Measurements from ENCODE around the gene LTBP1.

DNA sequence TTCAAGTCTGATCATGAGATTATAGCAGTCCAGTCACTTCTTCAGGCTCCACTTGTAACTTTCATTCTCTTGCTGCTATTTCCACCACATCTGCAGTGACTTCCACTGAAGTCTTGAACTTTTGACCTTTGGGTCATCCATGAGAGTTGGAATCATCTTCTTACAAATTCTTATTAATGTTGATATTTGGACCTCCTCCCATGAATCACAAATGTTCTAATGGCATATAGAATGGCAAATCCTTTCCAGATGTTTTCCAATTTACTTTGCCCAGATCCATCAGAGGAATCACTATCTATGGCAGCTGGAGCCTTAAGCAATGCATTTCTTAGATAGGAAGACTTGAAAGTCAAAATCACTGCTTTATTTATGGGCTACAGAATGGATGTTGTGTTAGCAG lies 159.4 kb downstream of the LTBP1 start:
- TF ChIP-seq EGR1 (IDR thresholded peaks at IDR 0.05) (no peak), RAD21 (IDR thresholded peaks at IDR 0.05; ENCODE audit: low read depth) (no peak), TAF1 (IDR thresholded peaks at IDR 0.05; ENCODE audit: low read depth) (no peak), EP300 (IDR thresholded peaks at IDR 0.05; ENCODE audit: borderline replicate concordance) (no peak), ZBTB7A (IDR thresholded peaks at IDR 0.05; ENCODE audit: low read depth) (no peak), TCF12 (IDR thresholded peaks at IDR 0.05; ENCODE audit: low read depth) (no peak), CEBPB (IDR thresholded peaks at IDR 0.05) (no peak), YY1 (IDR thresholded peaks at IDR 0.05; ENCODE audit: low read depth) (no peak)
- TF ChIP-seq, protein P1, sequence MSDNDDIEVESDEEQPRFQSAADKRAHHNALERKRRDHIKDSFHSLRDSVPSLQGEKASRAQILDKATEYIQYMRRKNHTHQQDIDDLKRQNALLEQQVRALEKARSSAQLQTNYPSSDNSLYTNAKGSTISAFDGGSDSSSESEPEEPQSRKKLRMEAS (IDR thresholded peaks at IDR 0.05): no peak
- TF ChIP-seq, protein P2, sequence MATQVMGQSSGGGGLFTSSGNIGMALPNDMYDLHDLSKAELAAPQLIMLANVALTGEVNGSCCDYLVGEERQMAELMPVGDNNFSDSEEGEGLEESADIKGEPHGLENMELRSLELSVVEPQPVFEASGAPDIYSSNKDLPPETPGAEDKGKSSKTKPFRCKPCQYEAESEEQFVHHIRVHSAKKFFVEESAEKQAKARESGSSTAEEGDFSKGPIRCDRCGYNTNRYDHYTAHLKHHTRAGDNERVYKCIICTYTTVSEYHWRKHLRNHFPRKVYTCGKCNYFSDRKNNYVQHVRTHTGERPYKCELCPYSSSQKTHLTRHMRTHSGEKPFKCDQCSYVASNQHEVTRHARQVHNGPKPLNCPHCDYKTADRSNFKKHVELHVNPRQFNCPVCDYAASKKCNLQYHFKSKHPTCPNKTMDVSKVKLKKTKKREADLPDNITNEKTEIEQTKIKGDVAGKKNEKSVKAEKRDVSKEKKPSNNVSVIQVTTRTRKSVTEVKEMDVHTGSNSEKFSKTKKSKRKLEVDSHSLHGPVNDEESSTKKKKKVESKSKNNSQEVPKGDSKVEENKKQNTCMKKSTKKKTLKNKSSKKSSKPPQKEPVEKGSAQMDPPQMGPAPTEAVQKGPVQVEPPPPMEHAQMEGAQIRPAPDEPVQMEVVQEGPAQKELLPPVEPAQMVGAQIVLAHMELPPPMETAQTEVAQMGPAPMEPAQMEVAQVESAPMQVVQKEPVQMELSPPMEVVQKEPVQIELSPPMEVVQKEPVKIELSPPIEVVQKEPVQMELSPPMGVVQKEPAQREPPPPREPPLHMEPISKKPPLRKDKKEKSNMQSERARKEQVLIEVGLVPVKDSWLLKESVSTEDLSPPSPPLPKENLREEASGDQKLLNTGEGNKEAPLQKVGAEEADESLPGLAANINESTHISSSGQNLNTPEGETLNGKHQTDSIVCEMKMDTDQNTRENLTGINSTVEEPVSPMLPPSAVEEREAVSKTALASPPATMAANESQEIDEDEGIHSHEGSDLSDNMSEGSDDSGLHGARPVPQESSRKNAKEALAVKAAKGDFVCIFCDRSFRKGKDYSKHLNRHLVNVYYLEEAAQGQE (IDR thresholded peaks at IDR 0.05; ENCODE audit: low read depth): no peak
- TF ChIP-seq, protein P3, sequence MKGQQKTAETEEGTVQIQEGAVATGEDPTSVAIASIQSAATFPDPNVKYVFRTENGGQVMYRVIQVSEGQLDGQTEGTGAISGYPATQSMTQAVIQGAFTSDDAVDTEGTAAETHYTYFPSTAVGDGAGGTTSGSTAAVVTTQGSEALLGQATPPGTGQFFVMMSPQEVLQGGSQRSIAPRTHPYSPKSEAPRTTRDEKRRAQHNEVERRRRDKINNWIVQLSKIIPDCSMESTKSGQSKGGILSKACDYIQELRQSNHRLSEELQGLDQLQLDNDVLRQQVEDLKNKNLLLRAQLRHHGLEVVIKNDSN (IDR thresholded peaks at IDR 0.05): no peak

Data from Ishikawa (cell line).